ENCODE results near the gene CCRL2. TPM values are rescaled to one million over a fixed set of nuclear protein-coding genes. Genes with fewer than 3 reads are reported as not detected.

The CCRL2 gene
- total RNA-seq, 1 experiment from 2014 or later, result not detected

DNA sequence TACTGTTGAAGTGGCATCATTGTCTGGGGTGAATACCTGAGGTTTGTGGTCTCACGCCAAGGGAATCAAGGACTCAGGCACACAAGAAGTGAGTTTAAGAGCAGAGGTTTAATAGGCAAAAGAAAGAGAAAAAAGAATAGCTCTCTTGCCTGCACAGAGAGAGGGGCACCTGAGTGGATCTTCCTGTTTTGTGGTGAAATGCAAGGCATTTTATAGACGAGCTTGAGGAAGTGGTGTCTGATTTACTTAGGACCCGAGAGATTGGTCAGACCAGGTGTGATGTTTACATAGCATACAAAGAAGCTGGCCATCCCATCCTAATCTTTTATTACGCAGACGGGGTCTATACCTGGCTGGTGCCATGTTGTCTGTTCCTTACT is 23.1 kb upstream of the CCRL2 start:
- DNase-seq (ENCODE audit: low spot score), result no peak
- H3K4me3 Mint-ChIP-seq, result no peak overlapping the region
- no peaks in the 10 kb centered on the region for H3K27me3 Mint-ChIP-seq (ENCODE audit: low read depth)
- no peak for ATAC-seq
- H3K9me3 Mint-ChIP-seq, result peaks cover 7% of the 10 kb centered on the region; the same call in 1 of the 2 replicates
- CTCF ChIA-PET, result interaction anchor here (0.6 to 2.6 kb wide), 3 partner anchors 11 to 51 kb away, joined by 3 to 8 read pairs (median 4); no protein-coding TSS in a partner anchor
- H3K36me3 Mint-ChIP-seq, result no peaks in the 10 kb centered on the region
- POLR2A ChIA-PET, result no interaction called here
- no peak overlapping the region for H3K27ac Mint-ChIP-seq
- peaks cover 35% of the 10 kb centered on the region for H3K4me1 Mint-ChIP-seq
- TF ChIP-seq ZNF263 (CRISPR knock-in tag; IDR thresholded peaks at IDR 0.05; ENCODE audit: low read depth), result no peak
- TF ChIP-seq MXD4 (CRISPR knock-in tag; IDR thresholded peaks at IDR 0.05; ENCODE audit: borderline replicate concordance), result no peak
- no peak for TF ChIP-seq NR3C1 (CRISPR knock-in tag; conservative IDR thresholded peaks at IDR 0.05; ENCODE audit: low read depth)
- TF ChIP-seq ZNF425 (CRISPR knock-in tag; conservative IDR thresholded peaks at IDR 0.05), result no peak
- no peak for TF ChIP-seq PREB (CRISPR knock-in tag; IDR thresholded peaks at IDR 0.05; ENCODE audit: borderline replicate concordance)
- TF ChIP-seq JAZF1 (CRISPR knock-in tag; IDR thresholded peaks at IDR 0.05), result no peak

DNA sequence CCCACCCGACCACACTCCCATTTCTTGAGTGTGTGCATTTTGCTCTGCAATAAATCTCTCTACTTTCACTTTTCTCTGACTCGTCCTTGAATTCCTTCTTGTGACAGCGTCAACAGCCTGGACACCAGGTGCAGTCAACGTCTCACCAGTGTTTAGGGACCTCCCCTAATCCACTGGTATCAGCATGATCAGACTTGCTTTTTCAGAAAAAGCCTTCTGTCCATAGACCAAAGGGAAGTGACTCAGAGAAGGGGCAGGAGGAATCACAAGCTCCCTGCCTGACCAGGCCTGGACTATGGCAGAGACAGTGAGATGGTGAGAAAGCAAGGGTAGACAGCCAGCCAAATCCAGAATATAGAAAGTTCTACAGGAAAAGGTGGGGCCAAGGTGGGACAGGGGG is 20.9 kb upstream of the CCRL2 start:
- ATAC-seq, result no peak
- TF ChIP-seq OVOL2 (CRISPR knock-in tag; IDR thresholded peaks at IDR 0.05; ENCODE audit: borderline replicate concordance), result no peak
- TF ChIP-seq, protein P1, sequence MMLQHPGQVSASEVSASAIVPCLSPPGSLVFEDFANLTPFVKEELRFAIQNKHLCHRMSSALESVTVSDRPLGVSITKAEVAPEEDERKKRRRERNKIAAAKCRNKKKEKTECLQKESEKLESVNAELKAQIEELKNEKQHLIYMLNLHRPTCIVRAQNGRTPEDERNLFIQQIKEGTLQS (CRISPR knock-in tag; conservative IDR thresholded peaks at IDR 0.05), result no peak
- TF ChIP-seq, protein P2, sequence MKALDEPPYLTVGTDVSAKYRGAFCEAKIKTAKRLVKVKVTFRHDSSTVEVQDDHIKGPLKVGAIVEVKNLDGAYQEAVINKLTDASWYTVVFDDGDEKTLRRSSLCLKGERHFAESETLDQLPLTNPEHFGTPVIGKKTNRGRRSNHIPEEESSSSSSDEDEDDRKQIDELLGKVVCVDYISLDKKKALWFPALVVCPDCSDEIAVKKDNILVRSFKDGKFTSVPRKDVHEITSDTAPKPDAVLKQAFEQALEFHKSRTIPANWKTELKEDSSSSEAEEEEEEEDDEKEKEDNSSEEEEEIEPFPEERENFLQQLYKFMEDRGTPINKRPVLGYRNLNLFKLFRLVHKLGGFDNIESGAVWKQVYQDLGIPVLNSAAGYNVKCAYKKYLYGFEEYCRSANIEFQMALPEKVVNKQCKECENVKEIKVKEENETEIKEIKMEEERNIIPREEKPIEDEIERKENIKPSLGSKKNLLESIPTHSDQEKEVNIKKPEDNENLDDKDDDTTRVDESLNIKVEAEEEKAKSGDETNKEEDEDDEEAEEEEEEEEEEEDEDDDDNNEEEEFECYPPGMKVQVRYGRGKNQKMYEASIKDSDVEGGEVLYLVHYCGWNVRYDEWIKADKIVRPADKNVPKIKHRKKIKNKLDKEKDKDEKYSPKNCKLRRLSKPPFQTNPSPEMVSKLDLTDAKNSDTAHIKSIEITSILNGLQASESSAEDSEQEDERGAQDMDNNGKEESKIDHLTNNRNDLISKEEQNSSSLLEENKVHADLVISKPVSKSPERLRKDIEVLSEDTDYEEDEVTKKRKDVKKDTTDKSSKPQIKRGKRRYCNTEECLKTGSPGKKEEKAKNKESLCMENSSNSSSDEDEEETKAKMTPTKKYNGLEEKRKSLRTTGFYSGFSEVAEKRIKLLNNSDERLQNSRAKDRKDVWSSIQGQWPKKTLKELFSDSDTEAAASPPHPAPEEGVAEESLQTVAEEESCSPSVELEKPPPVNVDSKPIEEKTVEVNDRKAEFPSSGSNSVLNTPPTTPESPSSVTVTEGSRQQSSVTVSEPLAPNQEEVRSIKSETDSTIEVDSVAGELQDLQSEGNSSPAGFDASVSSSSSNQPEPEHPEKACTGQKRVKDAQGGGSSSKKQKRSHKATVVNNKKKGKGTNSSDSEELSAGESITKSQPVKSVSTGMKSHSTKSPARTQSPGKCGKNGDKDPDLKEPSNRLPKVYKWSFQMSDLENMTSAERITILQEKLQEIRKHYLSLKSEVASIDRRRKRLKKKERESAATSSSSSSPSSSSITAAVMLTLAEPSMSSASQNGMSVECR (CRISPR knock-in tag; IDR thresholded peaks at IDR 0.05; ENCODE audit: borderline replicate concordance), result no peak
- TF ChIP-seq ZNF232 (CRISPR knock-in tag; IDR thresholded peaks at IDR 0.05), result no peak
- TF ChIP-seq, protein P3, sequence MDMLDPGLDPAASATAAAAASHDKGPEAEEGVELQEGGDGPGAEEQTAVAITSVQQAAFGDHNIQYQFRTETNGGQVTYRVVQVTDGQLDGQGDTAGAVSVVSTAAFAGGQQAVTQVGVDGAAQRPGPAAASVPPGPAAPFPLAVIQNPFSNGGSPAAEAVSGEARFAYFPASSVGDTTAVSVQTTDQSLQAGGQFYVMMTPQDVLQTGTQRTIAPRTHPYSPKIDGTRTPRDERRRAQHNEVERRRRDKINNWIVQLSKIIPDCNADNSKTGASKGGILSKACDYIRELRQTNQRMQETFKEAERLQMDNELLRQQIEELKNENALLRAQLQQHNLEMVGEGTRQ (CRISPR knock-in tag; IDR thresholded peaks at IDR 0.05), result no peak
- no peak for TF ChIP-seq GTF2I (CRISPR knock-in tag; conservative IDR thresholded peaks at IDR 0.05)
- no peak for TF ChIP-seq MLX (CRISPR knock-in tag; IDR thresholded peaks at IDR 0.05)
- TF ChIP-seq, protein P4, sequence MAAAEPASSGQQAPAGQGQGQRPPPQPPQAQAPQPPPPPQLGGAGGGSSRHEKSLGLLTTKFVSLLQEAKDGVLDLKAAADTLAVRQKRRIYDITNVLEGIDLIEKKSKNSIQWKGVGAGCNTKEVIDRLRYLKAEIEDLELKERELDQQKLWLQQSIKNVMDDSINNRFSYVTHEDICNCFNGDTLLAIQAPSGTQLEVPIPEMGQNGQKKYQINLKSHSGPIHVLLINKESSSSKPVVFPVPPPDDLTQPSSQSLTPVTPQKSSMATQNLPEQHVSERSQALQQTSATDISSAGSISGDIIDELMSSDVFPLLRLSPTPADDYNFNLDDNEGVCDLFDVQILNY (CRISPR knock-in tag; IDR thresholded peaks at IDR 0.05), result no peak
- TF ChIP-seq NR3C1 (CRISPR knock-in tag; conservative IDR thresholded peaks at IDR 0.05; ENCODE audit: low read depth), result no peak
- TF ChIP-seq, protein P5, sequence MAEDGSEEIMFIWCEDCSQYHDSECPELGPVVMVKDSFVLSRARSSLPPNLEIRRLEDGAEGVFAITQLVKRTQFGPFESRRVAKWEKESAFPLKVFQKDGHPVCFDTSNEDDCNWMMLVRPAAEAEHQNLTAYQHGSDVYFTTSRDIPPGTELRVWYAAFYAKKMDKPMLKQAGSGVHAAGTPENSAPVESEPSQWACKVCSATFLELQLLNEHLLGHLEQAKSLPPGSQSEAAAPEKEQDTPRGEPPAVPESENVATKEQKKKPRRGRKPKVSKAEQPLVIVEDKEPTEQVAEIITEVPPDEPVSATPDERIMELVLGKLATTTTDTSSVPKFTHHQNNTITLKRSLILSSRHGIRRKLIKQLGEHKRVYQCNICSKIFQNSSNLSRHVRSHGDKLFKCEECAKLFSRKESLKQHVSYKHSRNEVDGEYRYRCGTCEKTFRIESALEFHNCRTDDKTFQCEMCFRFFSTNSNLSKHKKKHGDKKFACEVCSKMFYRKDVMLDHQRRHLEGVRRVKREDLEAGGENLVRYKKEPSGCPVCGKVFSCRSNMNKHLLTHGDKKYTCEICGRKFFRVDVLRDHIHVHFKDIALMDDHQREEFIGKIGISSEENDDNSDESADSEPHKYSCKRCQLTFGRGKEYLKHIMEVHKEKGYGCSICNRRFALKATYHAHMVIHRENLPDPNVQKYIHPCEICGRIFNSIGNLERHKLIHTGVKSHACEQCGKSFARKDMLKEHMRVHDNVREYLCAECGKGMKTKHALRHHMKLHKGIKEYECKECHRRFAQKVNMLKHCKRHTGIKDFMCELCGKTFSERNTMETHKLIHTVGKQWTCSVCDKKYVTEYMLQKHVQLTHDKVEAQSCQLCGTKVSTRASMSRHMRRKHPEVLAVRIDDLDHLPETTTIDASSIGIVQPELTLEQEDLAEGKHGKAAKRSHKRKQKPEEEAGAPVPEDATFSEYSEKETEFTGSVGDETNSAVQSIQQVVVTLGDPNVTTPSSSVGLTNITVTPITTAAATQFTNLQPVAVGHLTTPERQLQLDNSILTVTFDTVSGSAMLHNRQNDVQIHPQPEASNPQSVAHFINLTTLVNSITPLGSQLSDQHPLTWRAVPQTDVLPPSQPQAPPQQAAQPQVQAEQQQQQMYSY (CRISPR knock-in tag; IDR thresholded peaks at IDR 0.05), result no peak
- TF ChIP-seq CREM (CRISPR knock-in tag; IDR thresholded peaks at IDR 0.05), result no peak

More for the DNA sequence above, 20.9 kb upstream of the CCRL2 start:
- H3K9me3 Mint-ChIP-seq, result peaks cover 7% of the 10 kb centered on the region; the same call in 1 of the 2 replicates
- no peak overlapping the region for H3K4me3 Mint-ChIP-seq
- ChIA-PET POLR2A (interaction anchor here (0.6 kb wide), 1 partner anchor 162 kb away, joined by 7 read pairs; no protein-coding TSS in a partner anchor), CTCF (no interaction called here)
- no peaks in the 10 kb centered on the region for H3K27me3 Mint-ChIP-seq (ENCODE audit: low read depth)
- H3K36me3 Mint-ChIP-seq, result no peaks in the 10 kb centered on the region
- H3K4me1 Mint-ChIP-seq, result peaks cover 20% of the 10 kb centered on the region
- H3K27ac Mint-ChIP-seq, result no peak overlapping the region
- DNase-seq (ENCODE audit: low spot score), result no peak

All from WTC11 (cell line).